Measurements from ENCODE around the gene ST13. TPM values are rescaled to one million over a fixed set of nuclear protein-coding genes. Genes with fewer than 3 reads are reported as not detected.

ST13 gene
- total RNA-seq, 4 donors from 2014 or later: 122 to 265 (median 197) TPM

DNA sequence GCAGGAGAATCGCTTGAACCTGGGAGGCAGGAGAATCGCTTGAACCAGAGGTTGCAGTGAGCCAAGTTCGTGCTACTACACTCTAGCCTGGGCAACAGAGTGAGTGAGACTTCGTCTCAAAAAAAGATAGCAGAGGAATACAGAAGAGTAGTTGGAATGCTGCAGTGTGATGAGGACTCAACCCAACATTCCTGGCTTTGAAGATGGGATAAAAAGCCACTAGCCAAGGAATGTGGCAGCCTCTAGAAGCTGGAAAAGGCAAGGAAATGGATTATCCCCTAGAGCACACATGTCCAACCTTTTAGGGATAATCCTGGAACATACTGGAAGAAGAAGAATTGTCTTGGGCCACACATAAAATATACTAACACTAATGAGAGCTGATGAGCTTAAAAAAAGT, 51.2 kb downstream of the ST13 start:
- in situ Hi-C loops (cut with MboI; ENCODE audit: low sequenced_read_pairs in 4 of 4): no loop called here
- H3K4me3 ChIP-seq: no peak overlapping the region
- H3K36me3 ChIP-seq: no peaks in the 10 kb centered on the region
- DNase-seq (no peak), ATAC-seq (no peak)
- peaks cover 0 to 3% of the 10 kb centered on the region in 2 donors for H3K4me1 ChIP-seq
- TF ChIP-seq POLR2A (IDR thresholded peaks at IDR 0.05): no peak
- TF ChIP-seq, protein P1, sequence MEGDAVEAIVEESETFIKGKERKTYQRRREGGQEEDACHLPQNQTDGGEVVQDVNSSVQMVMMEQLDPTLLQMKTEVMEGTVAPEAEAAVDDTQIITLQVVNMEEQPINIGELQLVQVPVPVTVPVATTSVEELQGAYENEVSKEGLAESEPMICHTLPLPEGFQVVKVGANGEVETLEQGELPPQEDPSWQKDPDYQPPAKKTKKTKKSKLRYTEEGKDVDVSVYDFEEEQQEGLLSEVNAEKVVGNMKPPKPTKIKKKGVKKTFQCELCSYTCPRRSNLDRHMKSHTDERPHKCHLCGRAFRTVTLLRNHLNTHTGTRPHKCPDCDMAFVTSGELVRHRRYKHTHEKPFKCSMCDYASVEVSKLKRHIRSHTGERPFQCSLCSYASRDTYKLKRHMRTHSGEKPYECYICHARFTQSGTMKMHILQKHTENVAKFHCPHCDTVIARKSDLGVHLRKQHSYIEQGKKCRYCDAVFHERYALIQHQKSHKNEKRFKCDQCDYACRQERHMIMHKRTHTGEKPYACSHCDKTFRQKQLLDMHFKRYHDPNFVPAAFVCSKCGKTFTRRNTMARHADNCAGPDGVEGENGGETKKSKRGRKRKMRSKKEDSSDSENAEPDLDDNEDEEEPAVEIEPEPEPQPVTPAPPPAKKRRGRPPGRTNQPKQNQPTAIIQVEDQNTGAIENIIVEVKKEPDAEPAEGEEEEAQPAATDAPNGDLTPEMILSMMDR (IDR thresholded peaks at IDR 0.05 in 4 of 5, conservative IDR thresholded peaks at IDR 0.05 in 1 of 5): no peak
- H3K27ac ChIP-seq: no peak overlapping the region
- no peaks in the 10 kb centered on the region for H3K27me3 ChIP-seq
- intact Hi-C loops (cut with DNase I; ENCODE audit: low total_unique reads): no loop called here
- no peaks in the 10 kb centered on the region for H3K9me3 ChIP-seq

DNA sequence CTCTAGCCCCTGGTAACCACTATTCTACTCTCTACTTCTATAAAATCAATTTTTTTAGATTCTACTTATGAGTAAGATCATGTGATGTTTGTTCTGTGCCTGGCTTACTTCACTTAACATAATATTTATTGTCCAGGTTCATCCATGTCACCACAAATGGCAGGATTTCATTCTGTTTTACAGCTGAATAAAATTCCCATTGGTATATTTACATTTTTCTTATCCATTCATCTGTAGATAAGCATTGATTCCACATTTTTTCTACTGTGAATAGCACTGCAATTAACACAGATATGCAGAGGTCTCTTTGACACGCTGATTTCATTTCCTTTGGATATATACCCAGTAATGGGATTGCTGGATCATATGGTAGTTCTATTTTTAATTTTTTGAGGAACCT, 53.1 kb downstream of the ST13 start:
- DNase-seq (no peak), ATAC-seq (no peak)
- no peaks in the 10 kb centered on the region for H3K36me3 ChIP-seq
- TF ChIP-seq, protein P1 (IDR thresholded peaks at IDR 0.05 in 4 of 5, conservative IDR thresholded peaks at IDR 0.05 in 1 of 5): no peak
- no peak for TF ChIP-seq POLR2A (IDR thresholded peaks at IDR 0.05)
- intact Hi-C loops (cut with DNase I; ENCODE audit: low total_unique reads) (no loop called here), in situ Hi-C loops (cut with MboI; ENCODE audit: low sequenced_read_pairs in 4 of 4) (no loop called here)
- H3K4me1 ChIP-seq: peaks cover 0 to 6% of the 10 kb centered on the region in 2 donors
- H3K4me3 ChIP-seq: no peak overlapping the region
- H3K27ac ChIP-seq: no peak overlapping the region
- H3K27me3 ChIP-seq: no peaks in the 10 kb centered on the region
- no peaks in the 10 kb centered on the region for H3K9me3 ChIP-seq

DNA sequence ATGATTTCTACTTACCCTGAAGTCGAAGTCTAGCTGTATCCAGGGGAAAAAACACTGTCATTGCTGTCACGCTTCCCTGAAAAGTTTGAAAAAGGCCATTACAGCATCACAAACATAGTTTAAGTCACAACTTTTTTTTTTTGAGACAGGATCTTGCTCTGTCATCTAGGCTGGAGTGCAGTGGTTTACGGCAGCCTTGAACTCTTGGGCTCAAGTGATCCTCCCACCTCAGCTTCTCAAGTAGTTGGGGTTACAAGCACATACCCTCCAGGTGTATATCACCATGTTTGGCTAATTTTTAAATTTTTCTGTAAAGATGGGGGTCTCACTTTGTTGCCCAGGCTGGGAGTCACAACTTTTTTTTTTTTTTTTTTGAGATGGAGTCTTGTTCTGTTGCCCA, 57.4 kb downstream of the ST13 start:
- Histone ChIP-seq H3K36me3 (peaks cover 0 to 5% of the 10 kb centered on the region in 2 donors), H3K27me3 (no peaks in the 10 kb centered on the region), H3K4me3 (no peak overlapping the region), H3K9me3 (no peaks in the 10 kb centered on the region), H3K4me1 (peaks cover 3 to 6% of the 10 kb centered on the region in 2 donors), H3K27ac (no peak overlapping the region)
- in situ Hi-C loops (cut with MboI; ENCODE audit: low sequenced_read_pairs in 4 of 4) (no loop called here), intact Hi-C loops (cut with DNase I; ENCODE audit: low total_unique reads) (no loop called here)
- TF ChIP-seq, protein P1 (IDR thresholded peaks at IDR 0.05 in 4 of 5, conservative IDR thresholded peaks at IDR 0.05 in 1 of 5): no peak
- no peak for TF ChIP-seq POLR2A (IDR thresholded peaks at IDR 0.05)
- ATAC-seq: no peak
- no peak for DNase-seq

DNA sequence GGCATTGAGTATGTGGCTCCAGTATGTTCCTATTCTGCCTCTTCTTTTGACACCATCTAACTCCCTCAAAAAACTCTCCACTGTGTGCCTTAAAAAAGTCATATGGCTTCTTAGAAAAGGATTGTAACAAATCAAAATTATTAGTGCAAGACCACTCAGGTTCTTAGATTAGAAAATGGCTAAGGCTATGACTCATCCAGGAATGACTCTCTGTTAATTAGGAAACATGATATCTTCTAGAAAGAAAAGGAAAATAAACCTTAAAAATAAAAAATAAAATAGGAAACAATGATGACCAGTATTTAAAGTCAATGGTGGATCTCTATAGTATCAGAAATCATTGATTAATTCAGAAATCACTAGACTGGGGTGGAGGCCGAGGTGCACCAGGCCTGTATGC, 59.0 kb downstream of the ST13 start:
- TF ChIP-seq, protein P1 (IDR thresholded peaks at IDR 0.05 in 4 of 5, conservative IDR thresholded peaks at IDR 0.05 in 1 of 5): no peak
- no peak for TF ChIP-seq POLR2A (IDR thresholded peaks at IDR 0.05)
- H3K4me3 ChIP-seq: no peak overlapping the region
- in situ Hi-C loops (cut with MboI; ENCODE audit: low sequenced_read_pairs in 4 of 4): no loop called here
- DNase-seq (no peak), ATAC-seq (no peak)
- H3K4me1 ChIP-seq: peaks cover 3 to 6% of the 10 kb centered on the region in 2 donors
- H3K9me3 ChIP-seq: no peaks in the 10 kb centered on the region
- intact Hi-C loops (cut with DNase I; ENCODE audit: low total_unique reads): no loop called here
- H3K27me3 ChIP-seq: no peaks in the 10 kb centered on the region
- H3K36me3 ChIP-seq: peaks cover 0 to 13% of the 10 kb centered on the region in 2 donors
- no peak overlapping the region for H3K27ac ChIP-seq

DNA sequence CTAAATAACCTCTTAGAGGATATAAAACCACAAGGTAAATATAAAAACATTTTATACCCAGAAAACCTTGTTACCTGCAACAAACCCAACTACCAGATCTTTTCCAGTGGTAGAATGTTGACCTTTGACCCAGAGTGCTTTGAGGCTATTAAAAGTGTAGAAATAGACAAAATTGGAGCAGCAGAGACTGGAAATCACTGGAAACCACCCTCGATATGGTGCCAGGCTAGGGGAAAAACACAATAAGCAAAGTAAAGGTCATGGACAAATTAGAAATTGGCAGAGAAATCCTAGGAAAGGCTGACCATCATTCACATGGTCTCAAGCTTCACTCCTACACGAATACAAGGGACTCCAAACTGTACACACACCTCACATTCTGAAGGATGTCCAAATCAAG, 64.0 kb downstream of the ST13 start:
- no peaks in the 10 kb centered on the region for H3K27me3 ChIP-seq
- H3K4me3 ChIP-seq: no peak overlapping the region
- peaks cover 0 to 3% of the 10 kb centered on the region in 2 donors for H3K4me1 ChIP-seq
- TF ChIP-seq, protein P1 (IDR thresholded peaks at IDR 0.05 in 4 of 5, conservative IDR thresholded peaks at IDR 0.05 in 1 of 5): no peak
- in situ Hi-C loops (cut with MboI; ENCODE audit: low sequenced_read_pairs in 4 of 4): no loop called here
- ATAC-seq: no peak
- H3K36me3 ChIP-seq: peaks cover 0 to 31% of the 10 kb centered on the region in 2 donors
- H3K9me3 ChIP-seq: no peaks in the 10 kb centered on the region
- no peak overlapping the region for H3K27ac ChIP-seq
- intact Hi-C loops (cut with DNase I; ENCODE audit: low total_unique reads): no loop called here
- DNase-seq: no peak

Measured in gastrocnemius medialis (tissue), 4 donors.